HG03378 (cell line): ENCODE data around the gene RGPD3.

ENCODE experiments used
- ATAC-seq: cut with Tn5 transposase; IDR thresholded peaks from one replicate; pipeline ENCODE4 v1.9.1; 2021; ENCODE audit warnings: mild to moderate bottlenecking, moderate library complexity; ENCODE audit not compliant: unreplicated experiment

Gene RGPD3

GRCh38 chr2:106343274-106343673 is 124.9 kb downstream of the RGPD3 start:
- no peak for ATAC-seq

GRCh38 chr2:106342831-106343251 is 125.4 kb downstream of the RGPD3 start:
- ATAC-seq: no peak

GRCh38 chr2:106341666-106342065 is 126.5 kb downstream of the RGPD3 start:
- no peak for ATAC-seq
